HFFc6 (cell line): ENCODE measurements around the gene WDR31. TPM values are rescaled to one million over a fixed set of nuclear protein-coding genes. Genes with fewer than 3 reads are reported as not detected.

Experiments used
- DNase-seq: peaks from one replicate; pipeline ENCODE4 v3.0.0-alpha.2; 2018
- H3K27ac Mint-ChIP-seq: 2 replicates; pipeline ENCODE4 v1.8.0; 2020; ENCODE audit warnings: mild to moderate bottlenecking, mixed read lengths
- H3K27me3 Mint-ChIP-seq: 2 replicates; pipeline ENCODE4 v1.8.0; 2021; ENCODE audit warnings: mild to moderate bottlenecking, moderate library complexity, mixed read lengths; ENCODE audit not compliant: insufficient read depth
- H3K36me3 Mint-ChIP-seq: 2 replicates; pipeline ENCODE4 v1.8.0; 2021; ENCODE audit warnings: low read depth, mixed read lengths
- H3K4me1 Mint-ChIP-seq: 2 replicates; pipeline ENCODE4 v1.8.0; 2020; ENCODE audit warnings: low read depth, mixed read lengths
- H3K4me3 Mint-ChIP-seq: 2 replicates; pipeline ENCODE4 v1.8.0; 2020; ENCODE audit warnings: mild to moderate bottlenecking, moderate library complexity, mixed read lengths
- H3K9me3 Mint-ChIP-seq: 2 replicates; pipeline ENCODE4 v1.8.0; 2020; ENCODE audit warnings: mild to moderate bottlenecking, mixed read lengths
- total RNA-seq, 6 experiments: library from RNA; stranded (reverse); fragmentation: NEBNext Ultra II Directional; extraction: Animal tissue kit (Norgen Biotek cat#: 25700); gene quantifications; 2 replicates in 1 of 6; 3 replicates in 5 of 6; pipeline ENCODE4 v1.2.3, GENCODE V29; 2021
- TF ChIP-seq, protein P1 (sequence below): fragments of 200-600 bp; sonication (generic); IDR thresholded peaks from 2 replicates; pipeline ENCODE4 v1.5.0; 2021; ENCODE audit warnings: antibody characterized with exemption, mild to moderate bottlenecking

The WDR31 gene
- total RNA-seq, 6 experiments from 2014 or later, result 0.84 to 1.6 (median 1.0) TPM

DNA sequence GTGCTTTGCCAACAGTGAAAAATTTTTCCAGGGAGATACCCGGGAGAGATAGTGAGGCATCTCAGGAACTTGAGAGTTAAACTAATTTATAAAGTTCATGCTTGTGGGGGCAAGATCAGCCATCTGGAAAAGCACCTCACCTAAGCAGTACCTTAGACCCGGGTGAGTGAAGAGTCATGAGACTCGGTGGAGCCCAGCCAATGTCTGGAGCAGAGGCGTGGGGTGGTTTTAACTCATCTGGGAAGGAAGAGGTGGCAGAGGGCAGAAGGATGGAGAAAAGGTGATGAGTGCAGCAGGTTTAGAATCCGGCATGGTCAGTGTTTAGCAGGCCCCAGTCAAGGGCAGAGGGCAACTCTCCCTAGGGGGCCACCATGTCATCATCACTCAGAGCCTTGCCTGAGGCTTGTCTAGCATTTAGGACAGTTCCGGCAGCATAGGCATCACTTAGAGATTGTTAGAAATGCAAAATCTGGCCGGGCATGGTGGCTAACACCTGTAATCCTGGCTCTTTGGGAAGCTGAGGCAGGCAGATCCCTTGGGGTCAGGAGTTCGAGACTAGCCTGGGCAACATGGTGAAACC, 32.6 kb downstream of the WDR31 start:
- TF ChIP-seq, protein P1, sequence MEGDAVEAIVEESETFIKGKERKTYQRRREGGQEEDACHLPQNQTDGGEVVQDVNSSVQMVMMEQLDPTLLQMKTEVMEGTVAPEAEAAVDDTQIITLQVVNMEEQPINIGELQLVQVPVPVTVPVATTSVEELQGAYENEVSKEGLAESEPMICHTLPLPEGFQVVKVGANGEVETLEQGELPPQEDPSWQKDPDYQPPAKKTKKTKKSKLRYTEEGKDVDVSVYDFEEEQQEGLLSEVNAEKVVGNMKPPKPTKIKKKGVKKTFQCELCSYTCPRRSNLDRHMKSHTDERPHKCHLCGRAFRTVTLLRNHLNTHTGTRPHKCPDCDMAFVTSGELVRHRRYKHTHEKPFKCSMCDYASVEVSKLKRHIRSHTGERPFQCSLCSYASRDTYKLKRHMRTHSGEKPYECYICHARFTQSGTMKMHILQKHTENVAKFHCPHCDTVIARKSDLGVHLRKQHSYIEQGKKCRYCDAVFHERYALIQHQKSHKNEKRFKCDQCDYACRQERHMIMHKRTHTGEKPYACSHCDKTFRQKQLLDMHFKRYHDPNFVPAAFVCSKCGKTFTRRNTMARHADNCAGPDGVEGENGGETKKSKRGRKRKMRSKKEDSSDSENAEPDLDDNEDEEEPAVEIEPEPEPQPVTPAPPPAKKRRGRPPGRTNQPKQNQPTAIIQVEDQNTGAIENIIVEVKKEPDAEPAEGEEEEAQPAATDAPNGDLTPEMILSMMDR, result no peak
- Mint-ChIP-seq H3K27ac (no peak overlapping the region), H3K4me3 (no peak overlapping the region), H3K9me3 (no peaks in the 10 kb centered on the region), H3K27me3 (peaks cover 18% of the 10 kb centered on the region), H3K4me1 (peaks cover 11% of the 10 kb centered on the region; the same call in 1 of the 2 replicates), H3K36me3 (no peaks in the 10 kb centered on the region)
- no peak for DNase-seq

DNA sequence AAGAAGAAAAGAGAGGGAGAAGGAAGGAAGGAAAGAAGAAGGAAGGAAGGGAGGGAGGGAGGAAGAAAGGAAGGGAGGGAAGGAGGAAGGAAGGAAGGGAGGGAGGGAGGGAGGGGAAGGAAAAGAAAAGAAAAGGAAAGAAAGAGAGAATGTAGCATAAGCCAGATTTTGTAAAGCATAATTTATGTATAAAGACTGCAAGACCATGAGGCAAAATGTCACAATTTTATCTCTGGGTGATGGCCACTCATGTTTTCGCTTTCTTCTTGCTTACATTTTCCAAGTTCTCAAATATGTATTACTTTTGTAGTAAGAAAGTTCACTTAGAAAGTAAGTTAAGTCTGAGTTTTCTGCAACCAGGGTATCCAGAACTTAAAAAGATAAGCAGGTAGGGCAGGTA, 33.5 kb downstream of the WDR31 start:
- no peak for DNase-seq
- TF ChIP-seq, protein P1, result no peak
- Mint-ChIP-seq H3K4me3 (no peak overlapping the region), H3K9me3 (no peaks in the 10 kb centered on the region), H3K27me3 (peaks cover 22% of the 10 kb centered on the region), H3K4me1 (peaks cover 11% of the 10 kb centered on the region; the same call in 1 of the 2 replicates), H3K27ac (no peak overlapping the region), H3K36me3 (no peaks in the 10 kb centered on the region)

DNA sequence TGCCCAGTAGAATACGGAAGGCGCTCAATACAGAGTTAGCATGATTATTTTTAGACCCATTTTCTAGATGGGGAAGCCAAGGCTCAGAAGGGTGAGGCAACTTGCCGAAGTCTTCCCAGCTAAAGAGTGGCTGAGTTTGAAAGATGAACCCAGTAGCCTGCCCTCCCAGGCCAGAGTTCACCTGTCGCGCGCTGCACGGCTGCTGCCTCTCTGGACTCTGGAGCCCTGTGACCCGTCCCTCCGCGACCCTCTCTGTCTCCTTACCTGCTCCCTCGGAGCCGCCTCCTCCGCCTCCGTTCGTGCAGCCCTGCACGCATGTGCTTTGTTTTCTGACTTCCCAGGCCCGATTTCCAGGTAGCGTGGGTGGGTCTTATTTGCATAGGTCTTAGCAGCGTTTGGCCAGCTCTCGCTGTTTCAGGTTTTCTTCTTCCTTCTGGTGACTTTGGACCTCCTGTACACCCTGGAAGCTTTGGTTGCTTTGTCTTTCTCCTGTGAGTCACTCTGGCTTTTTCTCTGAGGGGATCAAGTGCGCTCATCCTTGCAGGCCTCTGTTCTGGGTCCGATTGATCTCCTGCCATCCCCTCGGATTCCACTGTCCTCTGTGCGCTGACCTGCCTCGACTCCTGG, 37.2 kb downstream of the WDR31 start, which contains the start of gene RNF183:
Gene RNF183 (minus strand): TSS at position 585 of the 627 bp plus-strand sequence. CDS start 5,192 bp downstream, outside the sequence.
- DNase-seq, result no peak
- TF ChIP-seq, protein P1, result no peak
- no peaks in the 10 kb centered on the region for H3K9me3 Mint-ChIP-seq
- H3K27me3 Mint-ChIP-seq, result peaks cover 25% of the 10 kb centered on the region
- no peak within 1 kb of the TSS for H3K4me3 Mint-ChIP-seq
- H3K27ac Mint-ChIP-seq, result no peak within 1 kb of the TSS
- H3K4me1 Mint-ChIP-seq, result no peaks in the 10 kb centered on the region
- no peaks in the 10 kb centered on the region for H3K36me3 Mint-ChIP-seq

DNA sequence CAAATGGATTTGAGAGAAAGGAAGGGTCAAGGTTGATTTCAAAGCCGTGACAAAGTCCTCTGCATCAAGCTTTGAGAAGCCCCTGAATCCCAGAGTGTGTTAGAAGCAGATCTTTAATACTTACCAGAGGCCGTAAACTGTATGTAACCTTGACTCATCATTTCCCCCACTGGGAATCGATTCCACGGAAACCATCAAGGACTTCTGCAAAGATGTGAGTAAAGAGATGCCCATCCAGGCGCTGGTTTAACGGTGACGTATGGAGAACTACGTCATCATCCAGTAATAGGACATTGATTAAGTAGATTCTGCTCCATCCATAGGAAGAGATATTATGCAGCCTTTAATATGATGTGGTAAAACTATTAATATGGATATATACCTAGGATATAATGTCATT, 38.5 kb downstream of the WDR31 start:
- Mint-ChIP-seq H3K27ac (no peak overlapping the region), H3K27me3 (peaks cover 21% of the 10 kb centered on the region), H3K9me3 (no peaks in the 10 kb centered on the region), H3K4me1 (no peaks in the 10 kb centered on the region), H3K4me3 (no peak overlapping the region), H3K36me3 (no peaks in the 10 kb centered on the region)
- TF ChIP-seq, protein P1, result no peak
- DNase-seq, result no peak

DNA sequence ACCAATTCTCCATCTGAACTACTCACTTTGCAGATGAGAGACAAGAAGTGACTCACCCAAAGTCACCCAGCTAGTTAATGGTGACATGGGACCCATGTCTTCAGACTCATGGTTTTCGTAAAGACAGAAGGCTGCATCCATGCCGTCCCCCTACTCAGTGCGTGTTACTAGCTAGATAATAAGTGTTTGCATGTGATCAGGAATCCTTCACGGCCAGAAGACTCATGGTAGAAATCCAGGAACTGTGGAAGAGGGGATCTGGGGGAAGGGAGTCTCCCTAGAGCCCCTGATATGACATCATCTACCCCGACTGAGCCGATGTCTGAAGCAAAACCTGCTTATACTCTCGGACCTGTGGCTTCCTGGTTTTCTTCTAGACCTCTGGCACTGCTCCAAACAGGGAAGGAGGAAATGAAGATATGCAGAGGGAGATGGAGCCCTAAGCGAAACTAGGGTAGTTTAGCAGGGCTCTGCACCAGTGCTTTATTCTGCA, 40.2 kb downstream of the WDR31 start:
- no peak for DNase-seq
- Mint-ChIP-seq H3K27ac (no peak overlapping the region), H3K4me1 (no peaks in the 10 kb centered on the region), H3K4me3 (no peak overlapping the region), H3K36me3 (no peaks in the 10 kb centered on the region), H3K27me3 (peaks cover 14% of the 10 kb centered on the region), H3K9me3 (no peaks in the 10 kb centered on the region)
- TF ChIP-seq, protein P1, result no peak
